Measurements from ENCODE around the gene DUOXA1.

Gene DUOXA1, protein sequence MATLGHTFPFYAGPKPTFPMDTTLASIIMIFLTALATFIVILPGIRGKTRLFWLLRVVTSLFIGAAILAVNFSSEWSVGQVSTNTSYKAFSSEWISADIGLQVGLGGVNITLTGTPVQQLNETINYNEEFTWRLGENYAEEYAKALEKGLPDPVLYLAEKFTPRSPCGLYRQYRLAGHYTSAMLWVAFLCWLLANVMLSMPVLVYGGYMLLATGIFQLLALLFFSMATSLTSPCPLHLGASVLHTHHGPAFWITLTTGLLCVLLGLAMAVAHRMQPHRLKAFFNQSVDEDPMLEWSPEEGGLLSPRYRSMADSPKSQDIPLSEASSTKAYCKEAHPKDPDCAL

DNA sequence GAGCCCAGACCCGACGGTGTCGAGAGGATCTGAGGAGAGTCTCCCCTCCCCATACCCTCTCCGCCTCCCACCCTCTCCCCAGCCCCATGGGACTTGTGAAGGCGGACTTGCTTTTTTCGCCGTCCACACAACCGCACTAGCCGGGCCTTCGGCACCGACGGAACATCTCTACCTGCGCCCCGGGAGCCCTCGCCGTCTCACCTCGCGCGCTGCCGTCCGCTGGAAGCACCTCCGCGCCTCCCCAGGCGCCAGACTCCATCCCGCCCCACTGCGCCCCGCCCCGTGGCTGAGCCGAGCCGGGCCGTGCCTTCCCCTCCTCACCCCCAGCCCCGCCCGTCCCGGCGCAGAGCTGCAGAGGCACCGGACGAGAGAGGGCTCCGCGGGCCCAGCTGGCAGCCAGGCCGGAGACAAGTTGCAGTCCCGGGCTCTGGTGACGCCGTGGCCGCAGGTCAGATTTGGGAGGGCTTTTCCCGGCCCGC, at the start of gene DUOXA1, which contains the start of gene DUOX1:
Gene DUOXA1, minus strand, starts transcription at position 229 of the 479 bp plus-strand sequence. CDS start 6,865 bp downstream, outside the sequence.
Gene DUOX1, plus strand, starts transcription at position 344 of the 479 bp plus-strand sequence. CDS start 1,973 bp downstream, outside the sequence.
- TF ChIP-seq FOXM1 (IDR thresholded peaks at IDR 0.05; ENCODE audit: borderline replicate concordance, low read depth): no peak
- TF ChIP-seq EGR1 (IDR thresholded peaks at IDR 0.05): no peak
- TF ChIP-seq CEBPB (IDR thresholded peaks at IDR 0.05): no peak
- TF ChIP-seq ZBTB7A (IDR thresholded peaks at IDR 0.05; ENCODE audit: low read depth): no peak

DNA sequence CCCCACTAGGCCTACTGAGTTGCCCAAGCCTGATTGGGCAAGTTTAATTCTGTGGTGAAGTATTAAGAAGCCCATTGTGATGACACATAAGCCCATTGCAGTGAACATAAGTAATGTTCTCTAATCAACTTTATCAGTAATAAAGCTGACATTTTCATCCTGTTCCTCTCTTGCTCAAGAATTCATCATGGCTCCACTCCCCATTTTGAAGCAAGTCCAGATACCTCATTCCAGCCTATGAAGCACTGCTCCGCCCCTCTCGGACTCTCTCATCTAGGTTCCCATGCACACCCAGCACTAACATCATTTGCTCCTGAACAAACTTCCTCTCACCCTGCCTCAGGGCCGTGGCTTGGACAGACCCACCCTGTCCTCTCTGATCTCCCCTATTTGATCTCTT, 47.6 kb upstream of the DUOXA1 start:
- TF ChIP-seq YY1 (IDR thresholded peaks at IDR 0.05; ENCODE audit: low read depth) (no peak), CEBPB (IDR thresholded peaks at IDR 0.05) (no peak), USF1 (IDR thresholded peaks at IDR 0.05) (no peak)

DNA sequence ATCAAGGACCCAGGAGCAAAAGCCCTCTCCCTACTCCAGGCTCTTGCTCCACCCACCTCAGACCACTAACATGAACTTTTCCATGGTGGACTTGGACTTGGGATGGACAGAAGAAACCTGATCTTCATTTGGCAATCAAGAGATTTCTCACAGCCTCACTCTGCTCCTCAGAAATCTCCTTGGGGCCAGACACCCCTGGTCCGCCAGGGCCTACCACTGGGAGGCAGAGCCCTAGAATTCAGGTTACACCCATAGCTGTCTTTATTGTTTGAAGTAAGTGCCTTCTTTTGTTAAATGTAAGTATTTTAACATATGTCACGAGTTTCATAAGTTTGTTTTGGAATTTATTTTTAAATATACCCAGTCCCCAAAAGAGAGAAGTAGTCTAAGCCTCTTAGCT, 44.9 kb upstream of the DUOXA1 start:
- no peak for TF ChIP-seq REST (IDR thresholded peaks at IDR 0.05; ENCODE audit: low read depth)
- TF ChIP-seq EP300 (IDR thresholded peaks at IDR 0.05; ENCODE audit: borderline replicate concordance): no peak
- TF ChIP-seq YY1 (IDR thresholded peaks at IDR 0.05; ENCODE audit: low read depth): no peak
- TF ChIP-seq USF1 (IDR thresholded peaks at IDR 0.05): no peak
- no peak for TF ChIP-seq CEBPB (IDR thresholded peaks at IDR 0.05)
- no peak for TF ChIP-seq CREB1 (IDR thresholded peaks at IDR 0.05; ENCODE audit: low read depth)

GRCh38 chr15:45174069-45174468, 44.4 kb upstream of the DUOXA1 start:
- no peak for TF ChIP-seq USF1 (IDR thresholded peaks at IDR 0.05)

GRCh38 chr15:45171912-45172311, 42.2 kb upstream of the DUOXA1 start:
- TF ChIP-seq, protein P1, sequence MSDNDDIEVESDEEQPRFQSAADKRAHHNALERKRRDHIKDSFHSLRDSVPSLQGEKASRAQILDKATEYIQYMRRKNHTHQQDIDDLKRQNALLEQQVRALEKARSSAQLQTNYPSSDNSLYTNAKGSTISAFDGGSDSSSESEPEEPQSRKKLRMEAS (IDR thresholded peaks at IDR 0.05): no peak
- TF ChIP-seq ZBTB7A (IDR thresholded peaks at IDR 0.05; ENCODE audit: low read depth): no peak
- no peak for TF ChIP-seq EGR1 (IDR thresholded peaks at IDR 0.05)
- TF ChIP-seq CEBPB (IDR thresholded peaks at IDR 0.05): no peak
- TF ChIP-seq TCF12 (IDR thresholded peaks at IDR 0.05; ENCODE audit: low read depth): no peak
- no peak for TF ChIP-seq CREB1 (IDR thresholded peaks at IDR 0.05; ENCODE audit: low read depth)
- TF ChIP-seq TEAD4 (IDR thresholded peaks at IDR 0.05): no peak
- TF ChIP-seq YY1 (IDR thresholded peaks at IDR 0.05; ENCODE audit: low read depth): no peak
- TF ChIP-seq FOXM1 (IDR thresholded peaks at IDR 0.05; ENCODE audit: borderline replicate concordance, low read depth): no peak
- TF ChIP-seq USF1 (IDR thresholded peaks at IDR 0.05): no peak
- TF ChIP-seq REST (IDR thresholded peaks at IDR 0.05; ENCODE audit: low read depth): no peak
- TF ChIP-seq NFIC (IDR thresholded peaks at IDR 0.05): no peak
- no peak for TF ChIP-seq EP300 (IDR thresholded peaks at IDR 0.05; ENCODE audit: borderline replicate concordance)
- TF ChIP-seq TAF1 (IDR thresholded peaks at IDR 0.05; ENCODE audit: low read depth): no peak
- no peak for TF ChIP-seq RAD21 (IDR thresholded peaks at IDR 0.05; ENCODE audit: low read depth)
